ENCODE data around the gene ADISSP. TPM values are rescaled to one million over a fixed set of nuclear protein-coding genes. Genes with fewer than 3 reads are reported as not detected.

ADISSP gene
- total RNA-seq, 4 donors from 2014 or later, result 14.4 to 32.4 (median 22.2) TPM

GRCh38 chr20:3729811-3730540 lies 37.6 kb downstream of the ADISSP start:
- Histone ChIP-seq H3K27ac (no peak overlapping the region), H3K4me3 (no peak overlapping the region), H3K9me3 (no peaks in the 10 kb centered on the region), H3K36me3 (no peaks in the 10 kb centered on the region), H3K4me1 (peaks cover 0 to 41% (median 5%) of the 10 kb centered on the region in 4 donors), H3K27me3 (peaks cover 0 to 11% of the 10 kb centered on the region in 2 donors)
- no peak for DNase-seq (ENCODE audit: low spot score in 2 of 2)
- WGBS, 2 donors, result 68 to 77% methylated on average over 8 of the region's 8 CpGs
- TF ChIP-seq EP300 (IDR thresholded peaks at IDR 0.05) (no peak), CTCF (IDR thresholded peaks at IDR 0.05) (no peak), POLR2A (IDR thresholded peaks at IDR 0.05) (no peak)

- Histone ChIP-seq H3K36me3 (no peaks in the 10 kb centered on the region), H3K4me3 (no peak overlapping the region), H3K4me1 (peaks cover 0 to 36% (median 4%) of the 10 kb centered on the region in 4 donors), H3K27ac (no peak overlapping the region), H3K27me3 (peaks cover 0 to 11% of the 10 kb centered on the region in 2 donors), H3K9me3 (no peaks in the 10 kb centered on the region)
- WGBS, 2 donors, result 91 to 95% methylated on average over 5 to 6 of the region's 6 CpGs
- DNase-seq (ENCODE audit: low spot score in 2 of 2), result no peak
- TF ChIP-seq CTCF (IDR thresholded peaks at IDR 0.05) (no peak), EP300 (IDR thresholded peaks at IDR 0.05) (no peak), POLR2A (IDR thresholded peaks at IDR 0.05) (no peak)
Measured at GRCh38 chr20:3729378-3729777, 38.2 kb downstream of the ADISSP start.

GRCh38 chr20:3728876-3729275 lies 38.7 kb downstream of the ADISSP start:
- Histone ChIP-seq H3K4me1 (peaks cover 0 to 31% (median 0%) of the 10 kb centered on the region in 4 donors), H3K27ac (no peak overlapping the region), H3K27me3 (peaks cover 0 to 11% of the 10 kb centered on the region in 2 donors), H3K36me3 (no peaks in the 10 kb centered on the region), H3K9me3 (no peaks in the 10 kb centered on the region), H3K4me3 (no peak overlapping the region)
- TF ChIP-seq CTCF (IDR thresholded peaks at IDR 0.05) (no peak), EP300 (IDR thresholded peaks at IDR 0.05) (no peak), POLR2A (IDR thresholded peaks at IDR 0.05) (no peak)
- 81 to 95% methylated on average over 3 of the region's 3 CpGs for WGBS, 2 donors
- DNase-seq (ENCODE audit: low spot score in 2 of 2), result no peak

GRCh38 chr20:3728354-3728753 lies 39.2 kb downstream of the ADISSP start:
- Histone ChIP-seq H3K4me3 (no peak overlapping the region), H3K9me3 (no peaks in the 10 kb centered on the region), H3K36me3 (no peaks in the 10 kb centered on the region), H3K27me3 (peaks cover 0 to 8% of the 10 kb centered on the region in 2 donors), H3K27ac (peak overlapping the region in 1 of 4 donors; percentile 60), H3K4me1 (peaks cover 0 to 27% (median 0%) of the 10 kb centered on the region in 4 donors)
- no peak for TF ChIP-seq POLR2A (IDR thresholded peaks at IDR 0.05)
- TF ChIP-seq EP300 (IDR thresholded peaks at IDR 0.05), result no peak
- no peak for TF ChIP-seq CTCF (IDR thresholded peaks at IDR 0.05)
- 88 to 90% methylated on average over 5 of the region's 5 CpGs for WGBS, 2 donors
- DNase-seq (ENCODE audit: low spot score in 2 of 2), result no peak

- peak in 1 of 2 donors; percentile 57 for DNase-seq (ENCODE audit: low spot score in 2 of 2)
- Histone ChIP-seq H3K27me3 (no peaks in the 10 kb centered on the region), H3K36me3 (no peaks in the 10 kb centered on the region), H3K9me3 (no peaks in the 10 kb centered on the region), H3K4me3 (no peak overlapping the region), H3K27ac (peak overlapping the region in 3 of 4 donors; percentile 34 to 74 (median 60)), H3K4me1 (peaks cover 0 to 19% (median 0%) of the 10 kb centered on the region in 4 donors)
- no peak for TF ChIP-seq POLR2A (IDR thresholded peaks at IDR 0.05)
- TF ChIP-seq EP300 (IDR thresholded peaks at IDR 0.05), result peak in 1 of 2 donors; percentile 42
- 24 to 27% methylated on average over 11 of the region's 11 CpGs for WGBS, 2 donors
Measured at GRCh38 chr20:3727401-3728021, 40.0 kb downstream of the ADISSP start.

All from tibial nerve (tissue), 4 donors.